IPS-20b (cell line): ENCODE data around the gene KDM4B.

ENCODE experiments used
- H3K27ac ChIP-seq: one replicate; pipeline ENCODE4 v1.5.1; 2013; ENCODE audit warnings: low read length
- H3K27me3 ChIP-seq: 2 replicates; pipeline ENCODE4 v1.6.1; 2013; ENCODE audit warnings: mild to moderate bottlenecking, low read length, inconsistent platforms; ENCODE audit not compliant: insufficient read depth
- H3K36me3 ChIP-seq: 2 replicates; pipeline ENCODE4 v1.6.1; 2013; ENCODE audit warnings: low read depth, mild to moderate bottlenecking, inconsistent platforms, low read length, moderate library complexity; ENCODE audit not compliant: insufficient read depth
- H3K4me1 ChIP-seq: 2 replicates; pipeline ENCODE4 v1.6.1; 2013; ENCODE audit warnings: mild to moderate bottlenecking, control low read depth, inconsistent platforms, low read length, moderate library complexity; ENCODE audit not compliant: insufficient read depth
- H3K4me3 ChIP-seq: 2 replicates; pipeline ENCODE4 v1.5.1; 2013; ENCODE audit warnings: mild to moderate bottlenecking, low read length, inconsistent platforms
- H3K9ac ChIP-seq: 2 replicates; pipeline ENCODE4 v1.6.1; 2013; ENCODE audit warnings: low read depth, mild to moderate bottlenecking, inconsistent platforms, low read length, moderate library complexity
- H3K9me3 ChIP-seq: 2 replicates; pipeline ENCODE4 v1.6.1; 2013; ENCODE audit warnings: mild to moderate bottlenecking, low read depth, low read length, inconsistent platforms; ENCODE audit not compliant: insufficient read depth

Gene KDM4B

GRCh38 chr19:5125797-5126497 is 157.0 kb downstream of the KDM4B start:
- Histone ChIP-seq H3K27me3 (no peaks in the 10 kb centered on the region), H3K9me3 (no peaks in the 10 kb centered on the region), H3K9ac (peak overlapping the region; percentile 45; the same call in 1 of the 2 replicates), H3K27ac (no peak overlapping the region), H3K4me3 (no peak overlapping the region), H3K4me1 (peaks cover 7% of the 10 kb centered on the region; the same call in 1 of the 2 replicates), H3K36me3 (no peaks in the 10 kb centered on the region)

GRCh38 chr19:5126498-5127223 is 157.7 kb downstream of the KDM4B start:
- H3K4me1 ChIP-seq: peaks cover 11% of the 10 kb centered on the region; the same call in 1 of the 2 replicates
- H3K9ac ChIP-seq: peak overlapping the region; percentile 45; the same call in 1 of the 2 replicates
- H3K36me3 ChIP-seq: no peaks in the 10 kb centered on the region
- H3K27ac ChIP-seq: no peak overlapping the region
- no peaks in the 10 kb centered on the region for H3K9me3 ChIP-seq
- no peaks in the 10 kb centered on the region for H3K27me3 ChIP-seq
- H3K4me3 ChIP-seq: no peak overlapping the region

GRCh38 chr19:5127717-5128116 is 158.8 kb downstream of the KDM4B start:
- Histone ChIP-seq H3K9me3 (no peaks in the 10 kb centered on the region), H3K27me3 (no peaks in the 10 kb centered on the region), H3K36me3 (no peaks in the 10 kb centered on the region), H3K27ac (no peak overlapping the region), H3K9ac (no peak overlapping the region), H3K4me1 (peaks cover 20% of the 10 kb centered on the region; the same call in 1 of the 2 replicates), H3K4me3 (no peak overlapping the region)

GRCh38 chr19:5128251-5128935 is 159.5 kb downstream of the KDM4B start:
- Histone ChIP-seq H3K27me3 (no peaks in the 10 kb centered on the region), H3K9ac (peak overlapping the region; percentile 27; the same call in 1 of the 2 replicates)

GRCh38 chr19:5128936-5129389 is 160.1 kb downstream of the KDM4B start:
- Histone ChIP-seq H3K4me3 (no peak overlapping the region), H3K27me3 (no peaks in the 10 kb centered on the region), H3K27ac (no peak overlapping the region), H3K4me1 (peaks cover 17% of the 10 kb centered on the region; the same call in 1 of the 2 replicates), H3K9ac (no peak overlapping the region), H3K36me3 (peaks cover under 1% of the 10 kb centered on the region; the same call in 1 of the 2 replicates), H3K9me3 (no peaks in the 10 kb centered on the region)

More at GRCh38 chr19:5128251-5128935, 159.5 kb downstream of the KDM4B start:
- no peak overlapping the region for H3K4me3 ChIP-seq
- no peak overlapping the region for H3K27ac ChIP-seq
- H3K9me3 ChIP-seq: no peaks in the 10 kb centered on the region
- peaks cover 19% of the 10 kb centered on the region; the same call in 1 of the 2 replicates for H3K4me1 ChIP-seq
- no peaks in the 10 kb centered on the region; the same call in 1 of the 2 replicates for H3K36me3 ChIP-seq

GRCh38 chr19:5129691-5130090 is 160.8 kb downstream of the KDM4B start:
- Histone ChIP-seq H3K9me3 (no peaks in the 10 kb centered on the region), H3K4me3 (no peak overlapping the region), H3K9ac (no peak overlapping the region), H3K27me3 (no peaks in the 10 kb centered on the region), H3K27ac (no peak overlapping the region), H3K4me1 (peaks cover 17% of the 10 kb centered on the region; the same call in 1 of the 2 replicates), H3K36me3 (peaks cover 7% of the 10 kb centered on the region; the same call in 1 of the 2 replicates)

GRCh38 chr19:5130371-5131030 is 161.6 kb downstream of the KDM4B start:
- Histone ChIP-seq H3K4me3 (no peak overlapping the region), H3K27ac (no peak overlapping the region), H3K36me3 (peaks cover 7% of the 10 kb centered on the region; the same call in 1 of the 2 replicates), H3K9ac (no peak overlapping the region), H3K4me1 (peaks cover 17% of the 10 kb centered on the region; the same call in 1 of the 2 replicates), H3K27me3 (no peaks in the 10 kb centered on the region), H3K9me3 (no peaks in the 10 kb centered on the region)

- Histone ChIP-seq H3K4me3 (no peak overlapping the region), H3K27me3 (no peaks in the 10 kb centered on the region), H3K9me3 (no peaks in the 10 kb centered on the region), H3K4me1 (peaks cover 17% of the 10 kb centered on the region; the same call in 1 of the 2 replicates), H3K36me3 (peaks cover 7% of the 10 kb centered on the region; the same call in 1 of the 2 replicates), H3K27ac (no peak overlapping the region), H3K9ac (no peak overlapping the region)
These were observed 162.2 kb downstream of the KDM4B start for GRCh38 chr19:5131031-5131505.

- Histone ChIP-seq H3K9ac (peak overlapping the region; percentile 53; the same call in 1 of the 2 replicates), H3K4me1 (peaks cover 17% of the 10 kb centered on the region; the same call in 1 of the 2 replicates), H3K9me3 (no peaks in the 10 kb centered on the region), H3K4me3 (no peak overlapping the region), H3K36me3 (peaks cover 7% of the 10 kb centered on the region; the same call in 1 of the 2 replicates), H3K27ac (no peak overlapping the region), H3K27me3 (no peaks in the 10 kb centered on the region)
These were observed 162.7 kb downstream of the KDM4B start for GRCh38 chr19:5131506-5132205.

GRCh38 chr19:5132206-5132560 is 163.3 kb downstream of the KDM4B start:
- H3K9ac ChIP-seq: peak overlapping the region; percentile 53; the same call in 1 of the 2 replicates
- H3K27me3 ChIP-seq: no peaks in the 10 kb centered on the region
- no peaks in the 10 kb centered on the region for H3K9me3 ChIP-seq
- peaks cover 7% of the 10 kb centered on the region; the same call in 1 of the 2 replicates for H3K36me3 ChIP-seq
- H3K27ac ChIP-seq: no peak overlapping the region
- H3K4me3 ChIP-seq: no peak overlapping the region
- H3K4me1 ChIP-seq: peaks cover 17% of the 10 kb centered on the region; the same call in 1 of the 2 replicates
